IMR-90 (cell line): ENCODE results near the gene PTCD2. TPM values are rescaled to one million over a fixed set of nuclear protein-coding genes. Genes with fewer than 3 reads are reported as not detected.

ENCODE experiments used
- ATAC-seq: fragments of 200-7000 bp; cut with Tn5 transposase; 2 replicates; pipeline ENCODE4 v1.9.1; 2020; ENCODE audit warnings: low read depth, mild to moderate bottlenecking, moderate library complexity
- BruUV-seq: library from RNA; stranded (reverse); fragments of 400-500 nt; replicated peaks from 2 replicates; lab custom pipeline; 2021; lab: Mats Ljungman, UMichigan
- CTCF ChIA-PET: fragments of 300-600 bp; formaldehyde crosslinking; extraction: SDS; loops from one replicate; lab custom pipeline; 2021; ENCODE audit warnings: antibody characterized with exemption; lab: Yijun Ruan, JAX
- POLR2A ChIA-PET: fragments of 300-600 bp; sonication (Branson Sonifier 250); formaldehyde crosslinking; loops from one replicate; lab custom pipeline; 2022; ENCODE audit warnings: antibody characterized with exemption; ENCODE audit not compliant: unreplicated experiment; lab: Charles Lee
- DNase-seq: peaks from one replicate; pipeline ENCODE4 v3.0.0; 2013
- H2AFZ ChIP-seq: replicated peaks from 2 replicates; pipeline ENCODE3; 2013; ENCODE audit warnings: low read length, mild to moderate bottlenecking; ENCODE audit not compliant: poor library complexity
- H2AK5ac ChIP-seq: 2 replicates; pipeline ENCODE4 v1.6.1; 2013; ENCODE audit warnings: low read depth, low read length, inconsistent platforms
- H2AK9ac ChIP-seq: replicated peaks from 2 replicates; pipeline ENCODE3; 2013; ENCODE audit warnings: mild to moderate bottlenecking, low read depth, low read length, moderate library complexity; ENCODE audit not compliant: poor library complexity
- H2BK120ac ChIP-seq: 2 replicates; pipeline ENCODE4 v1.6.1; 2013; ENCODE audit warnings: low read depth, low read length, inconsistent platforms
- H2BK15ac ChIP-seq: 3 replicates; pipeline ENCODE4 v1.6.1; 2013; ENCODE audit warnings: low read depth, low read length, inconsistent platforms
- H2BK20ac ChIP-seq: 2 replicates; pipeline ENCODE4 v1.6.1; 2013; ENCODE audit warnings: low read depth, mild to moderate bottlenecking, inconsistent platforms, low read length, moderate library complexity
- H2BK5ac ChIP-seq: 2 replicates; pipeline ENCODE4 v1.6.1; 2013; ENCODE audit warnings: mild to moderate bottlenecking, low read depth, low read length, inconsistent platforms; ENCODE audit not compliant: poor library complexity, severe bottlenecking
- H3K14ac ChIP-seq: replicated peaks from 2 replicates; pipeline ENCODE4 v1.6.1; 2013; ENCODE audit warnings: low read depth, low read length, inconsistent platforms
- H3K18ac ChIP-seq: 2 replicates; pipeline ENCODE4 v1.6.1; 2013; ENCODE audit warnings: low read depth, low read length, control low read depth
- H3K23ac ChIP-seq: 2 replicates; pipeline ENCODE4 v1.6.1; 2013; ENCODE audit warnings: low read depth, low read length, inconsistent platforms
- H3K27ac ChIP-seq: 2 replicates; pipeline ENCODE4 v1.5.1; 2013; ENCODE audit warnings: mild to moderate bottlenecking, control low read depth, low read length; ENCODE audit not compliant: insufficient read depth
- H3K27me3 ChIP-seq: 2 replicates; pipeline ENCODE4 v1.6.1; 2013; ENCODE audit warnings: low read length; ENCODE audit not compliant: control insufficient read depth, insufficient read depth
- H3K36me3 ChIP-seq: 2 replicates; pipeline ENCODE4 v1.6.1; 2013; ENCODE audit warnings: low read length, mixed read lengths; ENCODE audit not compliant: control insufficient read depth, insufficient read depth
- H3K4ac ChIP-seq: 2 replicates; pipeline ENCODE4 v1.6.1; 2013; ENCODE audit warnings: low read depth, low read length, inconsistent platforms
- H3K4me1 ChIP-seq: 2 replicates; pipeline ENCODE4 v1.6.1; 2013; ENCODE audit warnings: low read length, mixed read lengths; ENCODE audit not compliant: control insufficient read depth, insufficient read depth
- H3K4me2 ChIP-seq: 2 replicates; pipeline ENCODE4 v1.6.1; 2013; ENCODE audit warnings: low read depth, mild to moderate bottlenecking, control low read depth, low read length, moderate library complexity
- H3K4me3 ChIP-seq: 2 replicates; pipeline ENCODE4 v1.5.1; 2013; ENCODE audit warnings: low read depth, mild to moderate bottlenecking, control low read depth, low read length, moderate library complexity; ENCODE audit not compliant: insufficient read depth
- H3K56ac ChIP-seq: 2 replicates; pipeline ENCODE4 v1.6.1; 2013; ENCODE audit warnings: low read length, inconsistent platforms; ENCODE audit not compliant: insufficient read depth; ENCODE audit errors: extremely low read depth
- H3K79me1 ChIP-seq, 2 experiments: 2 replicates each; pipeline ENCODE4 v1.6.1; 2013; ENCODE audit warnings: low read length in 2 of 2, inconsistent platforms in 1 of 2, low read depth in 1 of 2
- H3K9ac ChIP-seq: 2 replicates; pipeline ENCODE4 v1.6.1; 2013; ENCODE audit warnings: low read depth, low read length, control low read depth
- H3K9me1 ChIP-seq: 2 replicates; pipeline ENCODE4 v1.6.1; 2013; ENCODE audit warnings: low read length, inconsistent platforms; ENCODE audit not compliant: insufficient read depth
- H3K9me3 ChIP-seq: 2 replicates; pipeline ENCODE4 v1.6.1; 2013; ENCODE audit warnings: low read length; ENCODE audit not compliant: control insufficient read depth, insufficient read depth
- H4K20me1 ChIP-seq: 2 replicates; pipeline ENCODE4 v1.6.1; 2013; ENCODE audit warnings: low read length, inconsistent platforms; ENCODE audit not compliant: insufficient read depth
- H4K5ac ChIP-seq: 2 replicates; pipeline ENCODE4 v1.6.1; 2013; ENCODE audit warnings: mild to moderate bottlenecking, low read depth, low read length, control low read depth
- H4K8ac ChIP-seq, 2 experiments: 2 replicates each; pipeline ENCODE4 v1.6.1; 2013; ENCODE audit warnings: low read depth in 2 of 2, low read length in 2 of 2, control low read depth in 1 of 2, inconsistent platforms in 1 of 2
- H4K91ac ChIP-seq: 2 replicates; pipeline ENCODE4 v1.6.1; 2013; ENCODE audit warnings: low read depth, low read length, inconsistent platforms; ENCODE audit not compliant: insufficient read depth
- MAFK ChIP-seq: IDR thresholded peaks from 2 replicates; pipeline ENCODE4 v1.6.1; 2012; ENCODE audit warnings: low read depth, low read length, improper control_type of control experiment
- RAD21 ChIP-seq: IDR thresholded peaks from 2 replicates; pipeline ENCODE4 v1.6.1; 2012; ENCODE audit warnings: low read length, improper control_type of control experiment
- SMC3 ChIP-seq: fragments of 150-350 bp; IDR thresholded peaks from 2 replicates; pipeline ENCODE4 v1.6.1; 2016; ENCODE audit warnings: low read depth, mild to moderate bottlenecking, antibody characterized with exemption, low read length, moderate library complexity
- WGBS, 2 experiments: methylation state at CpG; one replicate each; pipeline versions ENCODE4 v1.1.5 to v1.1.7; 2013; ENCODE audit warnings: missing lambda C conversion rate in 2 of 2; ENCODE audit not compliant: insufficient read length in 1 of 2; ENCODE audit errors: extremely low coverage in 2 of 2; 5-methylcytosine and 5-hydroxymethylcytosine counted together
- dilution Hi-C: fragments of 300-500 bp; cut with HindIII; formaldehyde crosslinking; loops from one replicate; pipeline ENCODE4 v1.14.3; 2018; ENCODE audit warnings: low sequenced_read_pairs; ENCODE audit not compliant: unreplicated experiment
- in situ Hi-C: fragments of 300-500 bp; cut with MboI; formaldehyde crosslinking; loops from 3 replicates; pipeline ENCODE4 v1.14.3; 2019; ENCODE audit warnings: low sequenced_read_pairs, inconsistent platforms, mixed read lengths
- intact Hi-C: fragments of 100-400 bp; cut with micrococcal nuclease; formaldehyde crosslinking; loops from 2 replicates; pipeline ENCODE4 v1.10.0; 2022
- polyA plus RNA-seq, 3 experiments: library from polyadenylated mRNA; depleted of rRNA; stranded (reverse); fragments of >200 nt; gene quantifications; 2 replicates each; pipeline ENCODE4 v1.2.3, GENCODE V29; 2012; ENCODE audit warnings: low replicate concordance in 1 of 3
- total RNA-seq: library from RNA; depleted of rRNA; stranded (reverse); fragments of >200 nt; gene quantifications from 2 replicates; pipeline ENCODE4 v1.2.3, GENCODE V29; 2012

The PTCD2 gene
- total and polyA plus RNA-seq, 2 of the 4 experiments (the other 2 are of a cell fraction): 6.5 to 9.9 TPM

DNA sequence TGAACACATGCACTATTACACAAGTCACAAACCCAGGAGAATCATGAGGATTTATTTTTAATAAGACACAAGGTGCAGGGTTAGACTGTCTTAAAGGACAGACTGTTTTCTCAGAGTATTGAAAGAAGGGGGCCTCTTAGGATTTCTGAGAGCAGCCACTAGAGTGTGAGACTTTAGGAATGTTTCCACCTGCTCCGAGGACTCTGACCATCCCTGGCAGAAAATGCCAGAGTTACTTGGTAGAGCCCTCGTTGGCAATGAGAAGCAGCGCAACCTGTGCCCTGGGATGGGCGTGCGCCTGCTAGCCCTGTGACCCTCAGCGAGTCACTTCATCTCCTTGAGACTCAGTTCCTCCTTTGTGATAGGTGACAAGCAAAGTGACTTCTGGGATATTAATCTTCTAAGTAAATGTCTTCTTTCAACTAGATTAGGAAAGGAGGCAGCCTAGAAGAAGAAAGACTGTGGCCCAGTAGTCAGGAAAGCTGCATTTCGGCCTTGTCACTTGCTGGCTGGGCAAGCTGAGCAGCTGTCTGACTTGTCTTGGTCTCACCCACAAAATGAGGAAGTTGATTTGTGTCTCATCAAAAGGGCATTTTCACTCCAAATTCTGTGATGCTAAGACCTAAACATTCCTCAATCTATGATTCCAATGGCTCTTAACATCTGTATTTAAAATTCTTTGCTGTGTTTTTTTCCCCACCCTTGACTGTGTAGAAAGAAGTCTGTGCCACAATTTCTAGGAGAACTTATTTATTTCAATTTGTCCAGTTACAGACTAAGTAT, 60.5 kb downstream of the PTCD2 start:
- dilution Hi-C loops: no loop called here
- H3K9me3 ChIP-seq: no peaks in the 10 kb centered on the region
- peaks cover 13% of the 10 kb centered on the region for H3K9me1 ChIP-seq
- no peak overlapping the region; the same call in 1 of the 2 replicates for H3K4me2 ChIP-seq
- H3K18ac ChIP-seq: peak overlapping the region; percentile 67; the same call in 1 of the 2 replicates
- H2AK5ac ChIP-seq: peak overlapping the region; percentile 91
- 0 out of 2 replicates have a peak overlapping the region, but pooled peaks have one; percentile 10 for H3K27ac ChIP-seq
- no peaks in the 10 kb centered on the region for H4K20me1 ChIP-seq
- H3K9ac ChIP-seq: no peak overlapping the region
- H3K36me3 ChIP-seq: no peaks in the 10 kb centered on the region
- H4K91ac ChIP-seq: peak overlapping the region; percentile 78
- no CpG with 5 or more reads among the region's 7 CpGs for WGBS, 2 experiments
- no peaks in the 10 kb centered on the region for H3K79me1 ChIP-seq
- H2BK15ac ChIP-seq: peak overlapping the region; percentile 88; the same call in 2 of the 3 replicates
- peak overlapping the region; percentile 90 for H2BK20ac ChIP-seq
- ChIA-PET POLR2A (no interaction called here), CTCF (no interaction called here)
- H2AFZ ChIP-seq: peak overlapping the region; percentile 79
- in situ Hi-C loops: no loop called here
- TF ChIP-seq SMC3: no peak
- no peak for TF ChIP-seq RAD21
- no peak for TF ChIP-seq MAFK
- H4K8ac ChIP-seq: peak overlapping the region; percentile 12 to 54; a peak in 3 of 4 replicates
- H3K4me3 ChIP-seq: no peak overlapping the region
- DNase-seq: peak; percentile 42
- peak overlapping the region; percentile 57 for H4K5ac ChIP-seq
- no TSS peak for BruUV-seq
- H2BK120ac ChIP-seq: peak overlapping the region; percentile 81
- H3K27me3 ChIP-seq: no peaks in the 10 kb centered on the region
- H3K14ac ChIP-seq: peak overlapping the region; percentile 72
- peak; percentile 28 for ATAC-seq
- H3K56ac ChIP-seq: 0 out of 2 replicates have a peak overlapping the region, but pooled peaks have one; percentile 9
- H3K23ac ChIP-seq: peak overlapping the region; percentile 41
- intact Hi-C loops: no loop called here
- H2BK5ac ChIP-seq: peak overlapping the region; percentile 64
- H3K4me1 ChIP-seq: peaks cover 13% of the 10 kb centered on the region
- peak overlapping the region; percentile 17 for H2AK9ac ChIP-seq
- peak overlapping the region; percentile 87 for H3K4ac ChIP-seq
